ENCODE data around the gene UNC5A.

UNC5A gene

DNA sequence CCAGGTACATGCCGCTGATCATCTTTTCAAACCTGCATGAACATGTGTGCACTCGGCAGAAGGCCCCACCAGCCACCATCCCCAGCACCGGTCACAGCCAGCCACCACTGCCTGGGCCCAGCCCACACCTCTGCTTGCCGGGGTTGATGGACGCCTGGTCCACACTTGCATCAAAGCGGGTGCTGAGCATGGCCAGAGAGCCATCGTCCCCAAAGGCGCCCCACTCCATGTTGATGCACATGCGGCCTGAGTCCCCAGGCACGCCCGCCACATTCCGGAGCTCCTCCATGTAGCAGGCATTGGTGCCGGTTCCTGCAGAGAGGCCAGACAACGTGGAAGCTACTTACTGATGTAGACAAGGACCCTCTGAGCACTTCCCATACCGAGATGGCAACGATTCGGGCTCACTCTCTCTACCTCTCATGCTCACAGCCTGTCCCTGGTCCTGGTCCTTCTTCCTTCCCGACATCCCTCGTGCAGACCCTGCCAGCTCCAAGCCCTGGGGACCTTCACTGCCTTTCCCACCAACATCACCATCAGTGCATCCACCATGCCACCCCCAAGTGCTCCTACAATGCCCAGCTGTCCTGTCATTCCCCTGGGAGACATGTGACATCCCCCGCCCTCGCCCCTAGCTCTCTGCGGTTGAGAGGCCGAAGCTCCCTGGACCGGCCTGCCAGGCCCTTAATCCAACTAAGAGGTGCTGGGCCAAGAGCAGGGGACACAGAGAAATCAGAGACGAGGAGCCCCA is 71.6 kb downstream of the UNC5A start:
- no peak for DNase-seq

DNA sequence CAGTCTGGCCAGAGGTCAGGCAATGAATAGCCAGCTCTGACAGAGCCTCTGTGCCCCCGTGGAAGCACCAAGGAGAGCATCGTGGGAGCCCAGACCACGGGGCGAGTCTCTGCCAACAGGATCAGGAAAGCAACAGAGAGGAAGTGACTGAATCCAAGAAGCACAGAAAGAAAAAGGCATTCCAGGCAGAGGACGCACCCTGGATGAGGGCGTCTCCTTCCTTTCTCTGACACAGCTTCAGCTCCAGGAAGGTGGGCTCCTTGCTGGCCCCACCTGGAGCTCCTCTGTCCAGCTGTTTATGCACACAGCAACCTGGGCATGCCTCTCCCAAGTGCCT is 72.2 kb downstream of the UNC5A start:
- DNase-seq: no peak

DNA sequence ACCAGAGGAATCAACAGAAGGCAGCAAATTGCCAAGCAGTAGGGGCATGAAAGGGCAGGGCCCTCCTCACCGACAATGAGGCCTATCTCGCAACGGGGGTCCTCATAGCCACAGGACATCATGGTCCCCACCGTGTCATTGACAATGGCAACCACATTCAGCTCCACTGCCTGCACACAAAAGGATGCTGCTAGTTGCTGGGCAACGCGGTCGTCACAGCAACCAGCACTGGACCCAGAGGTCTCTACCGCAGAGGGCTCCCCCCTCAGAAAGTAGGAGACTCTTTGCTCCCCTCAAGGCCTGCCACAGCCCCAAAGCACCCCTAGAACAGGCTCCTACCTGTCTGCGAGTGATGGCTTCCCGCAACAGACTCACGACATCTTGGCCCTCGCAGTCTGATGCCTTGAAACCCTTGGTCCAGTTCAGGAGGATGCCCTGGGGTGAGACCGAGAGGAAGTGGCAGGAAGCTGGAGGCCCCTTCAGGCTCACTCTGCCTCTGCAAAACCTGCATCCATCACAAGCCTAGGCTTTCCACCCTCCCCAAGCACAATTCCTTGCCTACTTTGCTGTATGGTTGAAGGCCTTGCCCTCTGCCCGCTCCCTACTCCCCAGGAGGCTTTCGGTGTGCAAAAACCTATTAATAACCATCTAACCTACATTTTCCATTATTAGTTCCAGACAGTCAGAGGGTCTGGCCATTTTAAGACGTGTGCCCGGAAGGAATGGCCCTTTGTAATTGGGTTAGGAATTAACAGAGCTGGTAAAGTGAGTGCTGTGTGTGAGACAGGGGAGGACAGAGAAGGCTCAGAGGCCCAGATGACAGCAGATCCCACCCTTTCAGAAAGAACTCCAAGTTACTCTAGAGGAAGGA is 73.6 kb downstream of the UNC5A start:
- DNase-seq: no peak

DNA sequence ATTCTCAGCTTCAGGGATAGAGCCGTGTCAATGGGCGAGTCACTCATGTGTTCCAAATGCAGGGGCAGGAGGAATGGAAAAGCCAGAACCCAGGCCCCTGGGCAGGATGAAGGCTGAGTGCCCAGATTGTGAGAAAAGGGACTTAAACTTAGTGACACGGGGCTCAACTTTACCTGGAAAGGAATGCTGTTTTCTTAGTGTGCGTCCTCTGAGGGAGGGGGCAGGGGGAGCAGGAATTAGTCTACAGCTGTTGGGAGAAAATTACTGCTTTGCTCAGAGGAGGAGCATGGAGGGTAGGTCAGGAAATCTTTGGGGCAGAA is 74.2 kb downstream of the UNC5A start:
- DNase-seq: no peak

DNA sequence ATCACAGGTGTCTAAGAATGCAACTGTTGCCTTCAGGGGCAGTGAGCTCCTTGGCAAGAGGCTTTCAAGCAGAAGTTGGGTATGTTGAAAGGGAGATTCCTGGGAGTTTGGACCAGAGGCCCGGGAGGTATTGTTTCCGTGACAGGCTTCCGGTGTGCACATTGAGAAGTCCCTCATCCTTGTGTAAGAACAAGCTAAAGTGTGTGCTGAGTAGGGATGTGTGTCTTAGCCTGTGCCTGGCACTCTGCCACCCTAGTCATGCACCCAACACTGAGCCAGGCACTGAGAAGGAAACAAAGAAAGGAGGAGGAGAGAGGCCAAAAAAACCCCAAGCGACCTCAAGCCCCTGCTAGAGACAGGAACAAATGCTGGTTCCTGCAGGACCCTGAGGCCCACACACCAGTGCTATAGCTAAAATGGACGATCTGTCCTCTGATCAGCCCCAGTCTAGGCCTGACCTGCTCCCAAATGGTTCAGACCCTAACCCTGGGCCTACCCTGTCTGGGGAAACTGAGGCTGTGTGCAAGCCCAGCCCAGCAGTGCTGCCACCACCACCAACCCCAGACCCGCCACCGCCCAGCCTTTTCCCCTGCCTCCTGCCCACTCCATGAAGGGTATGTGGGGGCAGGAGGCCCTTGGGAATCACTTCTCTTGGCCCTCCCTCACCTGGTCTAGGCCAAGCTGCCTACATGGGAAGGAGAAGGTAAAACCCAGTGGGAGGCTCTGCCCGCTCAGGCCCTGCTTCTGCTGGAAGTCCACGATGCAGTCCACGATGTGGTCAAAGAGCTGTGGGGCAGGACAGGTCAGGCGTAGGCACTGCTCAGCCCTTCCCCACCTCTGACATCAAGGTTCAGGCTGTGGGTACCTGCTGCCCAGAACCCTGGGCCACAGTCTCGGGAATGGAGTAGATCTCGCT is 76.2 kb downstream of the UNC5A start:
- DNase-seq: no peak

DNA sequence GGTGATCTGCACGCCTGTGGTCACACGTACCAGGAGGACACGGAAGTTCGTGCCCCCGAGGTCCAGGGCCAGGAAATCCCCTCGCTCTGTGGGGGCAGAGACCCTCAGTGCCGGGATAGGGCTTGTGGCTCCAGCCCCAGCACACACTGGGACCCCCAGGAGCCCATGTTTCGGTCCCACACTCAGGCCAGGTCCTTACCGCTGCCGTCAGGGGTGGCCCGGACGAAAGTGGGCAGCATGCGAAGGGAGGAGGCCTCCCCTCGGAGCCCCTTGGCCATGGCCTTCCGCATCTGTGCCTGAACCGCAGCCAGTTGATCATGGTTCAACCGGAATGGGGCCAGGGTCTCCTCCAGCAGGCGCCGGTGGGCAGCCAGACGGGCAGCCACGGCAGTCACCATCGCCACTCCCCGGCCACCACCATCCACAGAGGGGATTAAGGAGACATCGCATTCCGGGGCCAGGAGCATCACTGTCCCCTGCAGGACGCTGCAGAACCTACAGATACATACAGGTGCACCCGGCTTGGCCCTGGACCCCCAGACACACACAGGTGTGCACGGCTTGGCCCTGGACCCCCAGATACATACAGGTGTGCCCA is 77.0 kb downstream of the UNC5A start:
- DNase-seq: no peak

DNA sequence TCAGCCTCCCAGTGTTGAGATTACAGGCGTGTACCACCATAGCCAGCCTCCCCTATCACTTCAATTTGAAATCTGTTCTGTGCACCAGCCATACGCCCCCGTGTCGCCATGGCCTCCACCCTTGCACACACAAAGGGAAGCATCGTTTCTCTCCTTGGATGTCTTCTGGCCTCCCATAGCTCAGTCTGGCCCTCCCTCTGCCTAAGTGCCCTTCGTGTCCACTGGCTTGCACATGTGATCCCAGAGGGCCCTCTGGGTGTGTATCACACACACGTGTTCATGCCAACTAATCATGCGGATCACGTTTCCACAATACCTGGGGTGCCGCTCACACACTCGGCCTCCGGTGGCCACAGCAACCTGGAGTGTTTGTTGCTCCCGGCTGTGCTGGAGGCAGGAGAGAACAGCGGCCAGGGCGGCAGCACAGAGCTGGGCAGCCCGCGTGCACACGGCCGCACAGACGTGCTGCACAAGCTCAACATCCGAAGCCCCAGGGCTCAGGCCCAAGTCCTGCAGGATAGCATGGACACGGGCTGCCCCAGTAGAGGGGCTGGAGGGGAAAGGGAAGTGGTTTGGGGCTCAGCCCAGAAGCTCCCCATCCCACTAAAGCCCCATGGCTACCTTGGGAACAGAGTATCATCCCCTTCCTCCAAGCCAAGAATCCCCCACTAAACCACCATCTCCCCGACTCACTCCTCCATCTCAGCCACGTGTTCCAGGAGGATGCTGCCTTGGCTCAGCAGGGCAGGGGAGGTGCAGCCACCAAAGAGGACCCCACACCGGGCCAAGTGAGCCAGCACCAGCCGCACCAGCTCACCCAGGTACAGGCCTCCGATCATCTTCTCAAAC is 77.9 kb downstream of the UNC5A start:
- DNase-seq: no peak

DNA sequence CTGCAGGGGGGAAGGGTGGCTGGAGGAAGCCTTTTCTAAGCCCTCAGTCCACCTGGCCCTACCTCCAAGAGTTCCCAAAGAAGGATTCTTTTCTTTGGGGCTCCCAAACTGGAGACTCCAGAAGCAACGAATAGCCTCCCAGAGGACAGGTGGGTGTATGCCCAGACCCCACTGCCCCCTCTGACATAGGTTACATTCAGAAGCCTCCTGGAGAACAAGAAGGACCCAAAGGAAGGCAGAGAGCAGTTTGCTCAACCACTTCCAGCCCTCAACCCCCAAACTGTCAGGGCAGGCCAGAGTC is 78.5 kb downstream of the UNC5A start:
- no peak for DNase-seq

DNA sequence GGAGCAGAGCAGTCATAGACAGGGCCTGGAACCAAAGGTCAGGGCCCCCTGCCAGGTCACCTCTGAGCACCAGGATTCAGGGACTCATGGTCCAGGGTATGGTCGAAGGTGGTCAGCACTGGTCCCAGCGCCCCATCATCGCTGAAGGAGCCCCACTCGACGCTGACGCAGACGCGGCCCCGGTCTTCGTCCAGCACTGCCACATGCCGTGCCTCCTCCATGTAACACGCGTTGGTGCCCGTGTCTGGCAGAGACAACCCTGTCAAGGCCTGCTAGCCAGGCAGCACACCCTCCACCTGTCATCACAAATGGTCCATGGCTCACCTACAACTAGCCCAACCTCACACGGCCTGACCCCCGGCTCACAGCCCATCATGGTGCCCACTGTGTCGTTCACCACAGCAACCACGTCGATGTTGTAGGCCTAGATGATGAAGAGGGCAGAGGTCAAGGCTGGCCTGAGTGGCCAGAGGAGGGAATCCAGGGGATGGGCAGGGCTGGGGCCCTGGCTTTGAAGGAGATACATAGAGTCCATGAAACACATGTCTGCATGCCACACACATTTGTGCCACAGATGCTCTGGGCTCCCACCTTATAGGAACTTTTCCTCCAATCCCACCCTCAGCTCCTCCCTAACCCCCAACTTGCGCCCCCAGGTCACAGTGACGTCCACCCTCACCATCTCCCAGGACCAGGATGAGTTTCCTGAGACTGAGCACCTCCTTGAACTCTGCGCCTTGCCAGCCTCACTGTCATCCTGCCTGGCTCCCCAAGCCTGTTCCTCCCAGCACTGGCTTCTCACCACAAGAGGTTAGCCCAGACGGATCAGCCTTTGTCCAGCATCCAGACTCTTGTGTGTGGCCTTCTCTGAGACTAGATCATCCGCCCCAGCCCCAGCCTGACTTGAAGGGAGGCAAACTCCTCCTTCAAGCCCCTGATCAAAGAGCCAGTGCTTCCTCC is 79.2 kb downstream of the UNC5A start:
- no peak for DNase-seq

DNA sequence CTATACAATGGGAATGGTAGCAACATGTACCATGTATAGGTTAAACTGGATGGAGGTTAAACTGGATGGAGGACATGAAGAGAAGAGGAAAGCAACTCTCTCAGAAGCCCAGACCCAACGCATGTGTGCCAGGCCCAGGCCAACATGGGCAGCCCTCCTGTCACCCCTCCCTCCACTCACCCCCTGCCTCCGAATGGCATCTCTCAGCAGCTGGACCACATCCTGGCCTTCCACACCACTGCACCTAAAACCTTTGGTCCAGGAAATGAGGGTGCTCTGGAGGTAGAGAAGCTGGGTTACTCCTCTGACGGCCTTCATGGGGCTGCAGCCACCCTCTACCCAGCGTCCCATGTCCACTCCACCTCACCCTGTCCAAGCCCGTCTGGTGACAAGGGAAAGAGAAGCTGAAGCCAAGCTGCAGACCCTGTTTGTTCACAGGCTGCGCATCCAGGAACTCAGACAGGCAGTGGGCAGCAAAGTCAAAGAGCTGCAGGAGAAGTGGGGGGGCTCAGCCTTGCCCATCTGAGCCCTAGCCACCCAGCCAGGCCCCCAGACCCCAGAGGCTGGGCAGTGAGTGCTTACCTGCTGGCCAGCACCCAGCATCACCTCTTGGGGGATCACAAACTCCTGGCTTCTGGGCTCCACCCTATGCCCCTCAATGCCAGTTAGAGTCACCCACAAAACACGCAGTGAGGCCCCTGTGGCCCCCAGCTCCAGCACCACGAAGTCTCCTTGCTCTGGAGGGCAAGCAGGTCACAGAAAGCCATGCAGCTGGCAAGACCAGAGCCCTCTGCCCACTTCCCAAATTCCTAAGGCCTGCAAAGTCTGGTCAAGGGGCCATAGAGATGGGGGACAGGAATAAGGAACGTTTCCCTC is 80.3 kb downstream of the UNC5A start:
- DNase-seq: no peak

DNA sequence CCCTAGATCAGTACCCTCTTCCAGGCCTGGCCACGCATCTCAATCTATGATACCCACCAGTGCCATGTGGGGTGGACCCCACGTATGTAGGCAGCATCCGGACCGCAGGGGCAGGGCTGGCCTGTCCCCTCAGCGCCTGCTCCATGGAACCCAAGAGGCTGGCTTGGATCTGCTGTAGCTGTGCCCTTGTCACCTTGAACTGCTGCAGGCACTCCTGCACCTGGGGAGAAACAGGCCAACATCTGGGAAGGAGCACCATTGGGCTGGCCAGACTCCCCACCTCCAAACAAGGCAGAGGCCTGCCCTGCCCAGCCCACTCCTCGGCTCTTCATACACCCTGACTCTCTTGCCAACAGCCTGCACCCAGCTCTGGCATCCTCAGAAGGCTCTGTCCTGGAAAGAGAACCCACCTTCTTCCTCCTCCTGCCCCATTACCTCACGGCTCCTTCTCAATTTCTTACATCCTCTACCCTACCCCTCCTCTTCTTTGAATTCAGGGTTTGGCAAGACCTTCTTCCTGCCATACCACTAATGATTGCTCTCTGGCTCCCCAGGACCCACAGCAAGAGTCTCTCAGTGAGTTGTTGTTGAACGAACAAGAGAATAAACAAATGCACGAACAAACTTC is 81.1 kb downstream of the UNC5A start:
- DNase-seq: no peak

DNA sequence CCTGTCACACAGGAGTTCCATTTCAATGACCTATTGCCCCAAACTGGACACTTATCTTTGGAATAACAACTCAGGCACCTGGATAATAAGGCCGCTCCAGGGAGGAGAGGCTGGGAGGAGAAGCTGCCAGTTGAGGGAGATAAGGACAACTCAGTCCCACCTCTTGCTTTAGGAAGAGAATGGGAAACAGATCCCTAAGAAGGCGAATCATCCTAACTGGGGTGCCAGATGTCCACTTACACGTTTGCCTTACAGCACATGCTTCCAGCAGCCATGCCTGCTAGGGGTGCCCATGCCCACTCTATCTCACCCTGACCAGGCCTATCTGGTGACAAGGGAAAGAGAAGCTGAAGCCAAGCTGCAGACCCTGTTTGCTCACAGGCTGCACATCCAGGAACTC is 82.3 kb downstream of the UNC5A start:
- no peak for DNase-seq

DNA sequence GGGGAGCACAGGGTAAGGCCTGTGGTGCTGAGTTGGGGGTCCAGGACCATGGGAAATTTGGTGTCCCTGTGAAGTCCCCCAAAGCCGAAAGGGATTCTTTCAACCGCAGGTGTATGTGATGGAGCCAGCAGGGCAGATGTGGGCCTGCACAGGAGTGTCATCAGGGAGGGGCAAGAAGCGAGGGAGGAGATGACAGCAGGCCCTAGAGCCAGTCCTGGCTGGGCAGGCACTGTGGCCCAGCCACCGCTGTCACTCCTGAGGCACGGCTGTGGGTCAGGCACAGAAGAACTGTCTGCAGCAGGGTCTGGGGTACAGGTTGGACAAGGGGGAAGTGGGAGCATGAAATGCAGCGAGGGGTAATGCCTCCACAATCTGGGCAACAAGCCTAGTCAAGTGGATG is 83.9 kb downstream of the UNC5A start:
- no peak for DNase-seq

DNA sequence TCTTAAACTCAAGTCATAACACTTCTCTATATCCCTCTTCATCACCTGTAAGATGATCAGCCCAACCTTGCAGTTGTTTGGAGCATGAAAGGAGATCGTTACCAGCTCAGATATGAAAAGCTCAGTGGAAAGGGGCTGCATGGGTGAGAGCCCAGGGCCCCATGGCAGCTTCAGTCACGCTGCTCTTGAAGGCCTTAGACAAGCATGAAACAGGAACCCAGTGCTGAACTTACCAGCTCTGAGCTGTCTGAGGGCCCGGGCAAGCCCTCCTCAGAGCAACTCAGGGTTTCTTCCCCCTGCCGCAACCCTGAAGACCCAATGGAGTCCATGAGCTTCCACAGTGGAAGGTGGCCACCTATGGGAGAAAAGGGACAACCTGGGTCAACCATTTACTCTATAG is 85.5 kb downstream of the UNC5A start:
- DNase-seq: no peak

DNA sequence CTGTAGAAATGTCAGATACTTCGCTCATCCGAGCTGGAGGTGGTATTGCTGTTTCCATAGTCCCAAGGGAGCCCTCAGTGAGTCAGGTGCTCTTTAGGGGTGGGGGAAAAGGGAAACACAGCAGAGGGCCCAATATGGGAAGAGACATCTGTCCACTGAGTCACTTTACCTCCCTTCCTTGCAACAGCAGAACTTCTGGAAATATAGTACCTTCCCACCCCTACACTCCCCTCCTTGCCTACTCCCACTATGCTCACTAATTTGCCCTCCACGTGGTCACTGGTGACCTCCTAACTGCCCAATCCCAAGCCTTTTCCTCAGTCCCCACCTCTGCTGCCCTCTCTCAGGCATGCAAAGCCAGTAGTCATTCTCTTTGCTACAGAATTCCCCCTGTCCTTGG is 86.9 kb downstream of the UNC5A start:
- no peak for DNase-seq

DNA sequence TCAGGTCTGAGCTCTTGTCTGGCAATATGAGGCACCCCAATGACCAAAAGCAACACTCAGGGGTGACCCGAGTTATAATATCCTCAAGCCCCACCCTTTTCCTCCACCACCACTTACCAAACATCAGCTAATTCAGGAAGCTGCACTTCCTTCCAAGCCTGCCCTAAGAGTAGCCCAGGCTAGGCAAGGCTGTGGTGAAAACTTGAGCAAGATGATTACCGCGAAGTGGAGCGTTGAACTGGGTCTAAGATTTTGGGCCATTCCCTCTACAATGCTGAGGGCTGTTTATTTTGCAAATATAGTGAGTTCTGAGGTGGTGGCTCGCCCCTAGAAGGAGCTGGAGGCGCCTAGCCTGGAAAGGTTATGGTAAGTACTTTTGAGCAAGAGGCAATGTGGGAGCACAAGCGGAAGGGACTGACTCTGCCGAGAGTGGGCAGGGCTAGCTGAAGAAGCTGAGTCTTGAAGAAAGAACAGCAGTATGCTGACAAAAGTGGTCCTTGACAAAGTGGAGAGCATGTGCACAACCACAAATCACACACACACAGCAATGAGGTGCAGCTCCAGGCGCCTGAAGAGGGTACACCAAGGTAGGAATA is 89.0 kb downstream of the UNC5A start, which contains the start of gene HK3:
Gene HK3 (minus strand): TSS at position 51 of the 596 bp plus-strand sequence. CDS start 3,187 bp downstream, outside the sequence.
- no peak for DNase-seq

DNA sequence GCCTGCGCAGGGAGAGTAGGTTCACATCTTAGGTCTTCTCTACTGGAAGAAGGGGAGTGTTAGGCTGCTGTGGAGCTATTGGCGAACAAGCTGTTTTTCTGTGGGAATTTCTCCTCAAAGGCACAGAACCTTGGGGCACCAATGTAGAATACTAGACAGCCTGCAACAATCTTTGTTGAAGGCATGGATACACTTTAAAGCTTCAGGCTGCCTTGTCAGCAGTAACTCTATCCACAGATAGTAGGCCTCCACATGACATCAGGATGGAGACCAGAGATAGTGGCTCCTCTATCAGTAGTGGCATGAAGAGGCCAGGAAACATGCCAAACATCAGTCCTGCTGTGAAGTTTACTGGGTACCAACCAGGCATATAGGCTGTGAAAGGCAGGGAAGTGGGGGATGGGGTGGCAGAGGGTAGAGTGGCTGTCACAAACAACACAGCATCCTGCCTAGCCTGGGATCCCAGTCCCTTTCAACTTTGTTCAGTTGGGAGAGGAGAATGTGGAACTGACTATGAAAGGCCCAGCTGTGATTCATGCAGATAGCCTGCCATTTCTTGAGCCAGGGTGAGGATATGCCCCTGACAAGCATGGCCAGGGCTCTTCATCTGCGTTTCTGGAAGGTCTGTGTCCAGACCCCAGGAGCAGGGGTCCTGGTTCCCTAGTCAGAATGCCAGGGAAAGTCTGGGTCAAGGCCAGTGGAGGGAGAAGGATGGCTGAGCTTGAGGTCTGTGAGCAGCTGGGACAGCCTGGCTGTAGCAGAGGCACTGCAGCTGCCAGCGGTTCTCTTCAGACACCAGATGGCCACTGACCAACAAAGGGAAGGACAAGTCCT is 89.8 kb downstream of the UNC5A start:
- DNase-seq: no peak

DNA sequence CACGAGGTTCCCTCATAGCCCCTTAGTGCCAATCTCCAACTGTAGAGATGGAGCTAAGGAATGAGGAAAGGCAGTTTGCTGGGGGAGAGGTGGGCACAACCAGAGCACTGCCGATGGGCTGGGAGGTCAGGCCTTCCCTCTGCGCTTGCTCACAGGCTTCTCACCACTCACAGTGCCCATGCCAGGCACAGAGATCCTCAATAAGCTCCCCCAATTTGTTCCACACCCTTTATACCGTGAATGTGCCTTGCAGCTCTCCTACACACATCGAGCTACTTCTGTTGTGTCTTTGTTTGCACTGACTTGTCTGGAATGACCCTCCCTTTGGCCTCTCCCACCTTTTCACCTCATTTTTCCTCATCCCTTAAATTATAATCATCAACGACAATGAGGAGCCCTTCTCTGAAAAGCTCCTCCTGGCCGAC is 90.4 kb downstream of the UNC5A start:
- no peak for DNase-seq
